ENCODE data around the gene TBCEL. TPM values are rescaled to one million over a fixed set of nuclear protein-coding genes. Genes with fewer than 3 reads are reported as not detected.
"Not testable (repeated sequence)": the region's sequence is repeated elsewhere in the genome, so short reads cannot be mapped to it uniquely, and the experiment has no call there.

TBCEL gene
- total RNA-seq, 1 donor: 9.7 TPM

DNA sequence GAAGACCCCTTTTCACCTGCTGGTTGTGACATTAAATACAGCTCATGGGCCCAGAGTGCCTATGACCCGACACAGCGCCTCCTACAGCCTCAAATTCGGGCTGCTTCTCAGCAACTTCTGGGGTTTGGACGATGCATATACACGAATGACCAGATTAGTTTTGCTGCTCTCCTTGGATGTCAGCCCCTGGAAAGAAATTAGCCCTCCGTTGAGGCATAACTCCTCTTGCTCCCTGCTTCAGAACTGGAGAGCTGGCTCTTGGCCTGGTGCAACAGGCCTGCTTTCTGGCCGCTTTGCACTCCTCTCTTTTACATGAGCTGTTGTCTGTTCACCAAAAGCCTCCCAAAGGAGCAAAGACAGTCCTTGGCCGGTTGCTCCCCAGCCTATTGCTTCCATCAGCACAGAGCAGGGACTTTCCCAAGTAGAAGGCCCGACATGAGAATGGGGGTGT, 80.4 kb downstream of the TBCEL start:
- DNase-seq (ENCODE audit: low read depth in 2 of 3, low spot score in 2 of 3): no peak

DNA sequence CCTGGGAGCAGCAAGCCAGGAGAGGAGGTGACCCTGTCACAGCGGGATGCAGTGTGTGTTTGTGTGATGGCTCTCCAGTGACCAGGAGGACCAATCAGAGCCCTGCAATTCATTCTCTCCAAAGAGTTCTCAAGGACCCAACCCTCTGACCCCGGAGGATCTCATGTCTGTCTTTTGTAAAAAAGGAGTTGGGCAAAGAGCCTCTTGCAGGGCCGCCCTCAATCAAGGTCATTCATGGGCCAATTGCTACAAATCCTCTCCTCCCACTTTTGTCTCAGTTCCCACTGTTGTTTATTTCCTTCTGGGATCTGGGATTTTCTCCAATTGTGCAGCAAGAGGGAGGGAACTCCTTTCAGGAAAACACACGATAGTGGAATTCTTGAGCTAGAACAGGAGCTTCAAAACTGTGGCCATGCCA, 81.2 kb downstream of the TBCEL start:
- no peak for DNase-seq (ENCODE audit: low read depth in 2 of 3, low spot score in 2 of 3)

DNA sequence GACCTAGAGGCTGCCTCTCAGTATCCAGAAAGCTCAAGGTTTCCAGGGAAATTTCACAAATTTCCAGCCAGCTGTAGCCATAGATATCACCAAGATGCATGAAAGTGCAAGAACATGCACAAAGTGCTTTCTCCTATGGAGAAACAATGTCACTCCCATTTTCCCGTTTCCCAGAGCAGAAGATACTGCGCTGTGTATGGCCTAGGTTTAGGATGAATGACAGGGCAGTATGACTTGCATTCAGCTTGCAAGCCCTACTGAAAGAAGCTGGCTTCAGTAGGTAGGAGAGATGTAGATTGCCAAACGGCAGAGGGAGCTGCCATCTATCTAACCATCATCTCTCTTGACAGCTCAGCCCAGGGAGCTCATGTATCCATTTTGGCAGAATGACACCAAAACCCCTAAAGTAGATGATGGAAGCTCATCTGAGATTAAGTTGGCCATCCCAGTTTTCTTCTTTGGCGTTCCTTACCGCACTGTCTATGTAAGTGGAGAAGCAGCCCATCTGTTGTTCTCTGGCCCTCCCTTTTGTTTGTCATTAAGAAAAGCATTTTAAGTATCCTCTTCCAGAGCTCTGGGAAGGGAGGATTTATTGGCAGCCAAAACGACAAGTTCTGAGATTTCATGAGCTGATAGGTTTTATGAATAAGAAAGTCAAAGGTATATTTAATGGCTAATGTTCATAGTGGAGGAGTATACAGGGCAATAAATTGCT, 81.7 kb downstream of the TBCEL start:
- no peak for DNase-seq (ENCODE audit: low read depth in 2 of 3, low spot score in 2 of 3)

DNA sequence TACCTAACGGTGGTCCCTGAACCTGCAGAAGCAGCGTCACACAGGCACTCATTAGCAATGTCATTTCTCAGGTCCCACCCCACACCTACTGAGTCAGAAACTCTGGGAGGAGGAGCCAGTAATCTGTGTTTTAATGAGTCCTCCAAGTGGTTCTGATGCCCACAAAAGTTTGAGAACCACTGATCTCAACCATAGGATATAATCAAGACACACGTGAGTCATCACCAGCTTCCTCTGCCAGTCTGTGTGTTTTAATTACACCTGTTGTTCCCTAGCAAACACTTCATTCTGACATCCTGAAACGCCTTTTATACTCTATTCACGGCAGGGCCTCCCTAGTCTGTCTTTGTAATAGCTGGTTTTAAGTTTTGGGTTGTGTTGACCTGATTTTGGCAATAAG, 82.9 kb downstream of the TBCEL start:
- DNase-seq (ENCODE audit: low read depth in 2 of 3, low spot score in 2 of 3): peak in 1 of 3 donors; percentile 6

DNA sequence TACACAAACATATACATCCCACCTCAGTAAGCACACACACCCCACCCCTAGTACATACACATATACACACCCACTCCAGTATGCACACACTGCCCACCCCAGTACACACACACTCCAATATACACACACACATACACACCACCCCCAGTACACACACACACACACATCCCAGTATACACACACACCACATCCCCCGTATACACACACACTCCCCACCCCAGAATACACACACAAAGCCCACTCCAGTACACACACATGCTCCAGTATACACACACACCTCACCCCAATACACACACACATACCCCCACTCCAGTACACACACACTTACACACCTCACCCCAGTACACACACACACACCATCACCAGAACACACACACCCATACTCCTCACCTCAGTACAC, 84.5 kb downstream of the TBCEL start:
- no peak for DNase-seq (ENCODE audit: low read depth in 2 of 3, low spot score in 2 of 3)

DNA sequence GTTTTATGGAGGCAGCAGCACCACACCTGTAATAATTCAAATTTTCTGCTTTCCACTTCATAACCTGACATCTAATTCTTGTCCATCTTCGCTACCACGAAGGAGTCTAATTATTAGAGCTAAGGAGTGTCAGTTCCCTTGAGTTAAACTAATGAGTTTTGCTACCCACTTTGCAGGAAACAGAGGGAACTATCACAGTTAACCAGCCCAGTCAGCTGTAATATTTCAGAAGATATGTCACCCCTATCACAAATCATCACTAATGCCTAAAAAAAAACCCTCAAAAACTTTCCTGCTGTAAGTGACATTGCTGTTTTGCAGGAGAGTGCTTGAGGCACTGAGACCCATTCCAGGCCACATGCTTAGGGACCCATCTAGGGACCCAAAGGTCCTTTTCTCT, 85.6 kb downstream of the TBCEL start:
- DNase-seq (ENCODE audit: low read depth in 2 of 3, low spot score in 2 of 3): peak in 2 of 3 donors; percentile 9 to 55

DNA sequence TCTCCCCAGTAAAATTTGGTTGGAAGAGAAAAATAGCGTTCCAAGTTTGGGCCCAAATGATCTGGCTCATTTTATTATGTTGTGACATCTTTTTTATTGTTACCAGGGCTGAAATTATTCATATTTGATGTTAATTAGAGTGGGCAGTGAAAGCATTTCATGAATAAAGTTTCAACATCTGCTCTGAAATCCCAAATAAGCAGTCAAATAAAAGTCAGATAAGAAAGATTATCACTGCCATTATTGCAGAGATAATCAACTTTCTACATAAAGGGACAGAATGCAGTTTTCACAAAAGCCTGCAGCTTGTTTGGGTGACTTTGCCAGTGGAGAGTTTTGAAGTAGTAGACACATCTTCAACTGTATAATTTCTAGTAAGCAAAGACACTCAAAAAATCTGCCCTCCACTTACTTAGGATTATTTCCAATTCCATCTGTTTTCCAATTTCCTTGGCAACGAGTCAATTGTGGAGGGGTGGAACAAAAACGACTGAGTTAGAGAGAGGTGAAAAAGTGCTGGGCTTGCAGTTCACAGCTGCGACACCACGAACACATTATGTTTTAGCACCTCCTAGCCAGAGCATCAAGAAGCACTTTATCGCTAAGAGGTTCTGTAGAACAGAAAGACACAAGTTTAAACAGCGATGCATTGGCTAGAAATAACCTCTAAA, 86.1 kb downstream of the TBCEL start:
- no peak for DNase-seq (ENCODE audit: low read depth in 2 of 3, low spot score in 2 of 3)

DNA sequence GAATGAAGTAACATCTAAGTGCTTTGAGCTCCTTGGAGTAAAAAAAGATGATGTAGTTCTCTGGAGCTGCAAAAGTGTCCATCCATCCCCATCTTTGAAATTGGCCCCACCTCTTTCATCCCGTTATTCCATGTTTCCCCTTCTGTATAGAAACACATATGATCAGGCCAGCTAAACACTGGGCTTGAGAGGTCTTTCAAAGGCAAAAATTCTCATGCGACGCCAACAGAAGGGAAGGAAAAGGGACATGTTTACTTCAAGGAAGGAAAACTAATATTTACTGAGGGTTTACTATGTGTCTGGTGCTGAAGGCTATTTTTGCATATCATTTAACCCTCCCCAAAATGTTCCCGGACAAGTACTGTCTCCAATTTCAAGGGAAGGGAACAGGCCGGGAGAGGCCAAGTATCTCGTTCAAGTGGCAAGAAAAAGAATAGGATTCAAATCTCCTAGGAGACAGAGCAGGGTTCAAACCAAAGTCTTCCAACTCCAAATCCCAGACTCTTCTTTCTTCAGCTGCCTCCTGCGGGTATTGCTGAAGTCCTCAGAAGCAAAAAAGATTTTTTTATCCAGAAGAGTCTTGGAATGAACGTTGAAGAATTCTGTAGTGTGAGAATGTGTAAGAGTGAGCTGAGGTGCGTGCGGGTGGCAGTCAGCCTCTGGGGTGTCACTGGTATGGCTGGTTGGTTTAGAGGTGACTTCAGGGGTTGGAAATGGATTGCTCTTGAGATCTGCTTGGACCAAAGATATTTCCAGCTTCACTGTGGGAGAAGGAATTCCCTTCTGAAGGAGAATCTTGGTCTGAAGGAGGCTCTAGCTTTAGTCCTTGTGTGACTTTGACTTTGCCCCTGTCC, 87.2 kb downstream of the TBCEL start:
- no peak for DNase-seq (ENCODE audit: low read depth in 2 of 3, low spot score in 2 of 3)

DNA sequence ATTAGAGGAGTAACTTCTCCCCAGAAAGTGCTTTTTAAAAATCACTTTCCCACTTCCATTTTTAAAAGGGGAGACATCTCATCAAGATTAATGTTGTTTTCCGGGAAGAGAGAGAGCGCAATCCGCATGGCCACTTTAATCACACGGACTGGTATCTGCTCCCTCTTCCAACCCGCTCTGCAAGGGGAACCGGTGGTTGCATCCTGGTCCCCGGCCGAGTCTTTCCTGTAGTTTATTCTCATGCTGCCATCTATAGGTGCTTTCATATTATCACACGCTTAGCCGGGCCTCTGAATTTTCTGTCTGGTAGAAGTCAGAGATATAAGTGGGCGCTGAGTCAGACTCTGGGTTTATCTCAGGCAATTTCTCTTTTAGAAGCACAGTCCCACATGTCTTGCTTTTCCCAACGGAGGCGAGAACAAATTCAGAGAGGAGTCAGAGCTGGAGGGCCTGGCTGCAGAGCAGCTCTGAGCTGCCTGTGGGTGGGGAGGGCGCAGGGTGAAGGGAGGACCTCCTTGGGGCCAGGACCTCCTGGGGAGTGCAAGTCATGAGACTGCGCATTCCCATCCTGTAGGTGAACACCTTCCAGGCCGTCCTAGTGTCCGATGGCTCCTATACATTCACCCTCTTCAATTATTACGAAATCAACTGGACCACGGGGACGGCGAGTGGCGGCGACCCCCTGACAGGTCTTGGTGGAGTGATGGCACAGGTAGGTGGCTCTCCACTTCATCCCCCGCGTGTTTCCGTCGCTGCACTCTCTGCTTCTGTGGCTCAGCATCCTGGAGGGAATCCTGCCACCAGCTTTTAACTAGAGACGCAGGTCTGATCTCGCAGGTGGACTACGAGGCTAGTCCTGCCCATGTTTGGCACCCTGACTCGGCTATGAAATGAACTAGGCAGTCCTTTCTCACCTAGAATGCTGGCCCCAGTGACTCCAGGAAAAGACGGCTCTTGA, 88.9 kb downstream of the TBCEL start:
- peak in 2 of 3 donors; percentile 58 to 70 for DNase-seq (ENCODE audit: low read depth in 2 of 3, low spot score in 2 of 3)

DNA sequence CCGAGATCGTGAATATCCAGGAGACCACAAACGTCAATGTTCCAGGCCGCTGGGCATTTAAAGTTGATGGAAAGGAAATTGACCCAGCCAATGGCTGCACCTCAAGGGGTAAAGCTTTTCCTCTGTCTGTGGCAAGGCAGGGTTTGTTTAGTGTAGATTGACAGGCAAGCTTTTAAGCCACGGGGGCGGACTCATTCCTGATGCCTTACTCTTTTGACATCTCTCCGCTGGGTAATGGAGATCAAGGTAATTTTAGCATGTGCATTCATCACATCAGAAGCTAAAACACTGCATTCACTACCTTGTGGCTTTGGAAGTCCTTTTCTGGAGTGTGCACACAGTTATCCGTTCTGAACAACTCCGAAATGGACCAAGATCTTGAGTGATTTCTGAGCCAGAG, 89.7 kb downstream of the TBCEL start:
- no peak for DNase-seq (ENCODE audit: low read depth in 2 of 3, low spot score in 2 of 3)

DNA sequence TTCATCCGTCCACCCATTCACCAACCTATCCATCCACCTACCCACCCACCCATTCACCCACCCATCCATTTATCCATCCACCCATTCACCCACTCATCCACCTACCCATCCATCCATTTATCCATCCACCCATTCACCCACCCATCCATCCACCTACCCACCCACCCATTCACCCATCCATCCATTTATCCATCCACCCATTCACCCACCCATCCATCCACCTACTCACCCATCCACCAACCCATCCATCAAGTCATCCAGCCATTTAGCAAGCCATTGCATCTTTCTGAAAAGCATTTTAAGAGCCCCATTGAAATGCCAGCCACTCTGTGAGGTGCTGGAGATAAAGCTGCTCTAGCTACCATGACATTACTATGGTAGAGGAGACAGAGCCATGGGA, 91.1 kb downstream of the TBCEL start:
- not testable (repeated sequence) for DNase-seq (ENCODE audit: low read depth in 2 of 3, low spot score in 2 of 3)

DNA sequence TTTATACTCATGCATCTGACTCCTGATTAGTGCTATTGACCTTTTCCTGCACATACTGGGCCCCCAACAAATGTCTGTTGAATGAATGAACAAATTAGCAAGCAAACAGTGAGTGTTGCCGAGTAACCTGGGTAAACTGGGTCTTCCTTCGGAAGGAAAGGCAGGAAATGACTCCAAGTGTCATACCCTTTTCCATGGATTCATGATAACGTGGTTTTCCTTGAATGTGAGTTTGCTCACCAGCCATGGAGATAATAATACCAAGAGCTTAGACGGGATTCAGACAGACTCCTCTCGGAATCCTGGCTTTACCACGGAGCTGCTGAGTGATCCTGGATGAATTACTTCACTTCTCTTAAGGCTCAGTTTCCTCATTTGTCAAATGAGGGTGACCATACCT, 93.9 kb downstream of the TBCEL start:
- no peak for DNase-seq (ENCODE audit: low read depth in 2 of 3, low spot score in 2 of 3)

DNA sequence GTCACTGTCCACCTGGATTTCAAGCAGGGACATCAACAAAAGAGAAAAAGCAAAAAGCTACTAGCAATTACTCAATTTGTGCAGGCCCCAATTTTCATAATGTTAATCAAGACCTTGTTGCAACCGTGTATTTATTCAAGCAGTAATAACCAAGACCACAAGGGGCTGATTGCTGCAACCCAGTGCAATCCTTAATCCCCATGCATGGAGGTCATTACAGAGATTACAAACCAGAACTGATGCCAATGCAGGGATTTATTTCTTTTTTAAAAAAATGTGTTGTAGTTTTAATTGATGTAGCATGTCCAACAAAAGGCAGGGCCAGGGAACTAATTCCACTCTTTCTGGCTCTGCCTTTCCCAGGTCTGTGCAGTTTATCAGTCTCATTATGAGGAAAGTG, 95.5 kb downstream of the TBCEL start:
- DNase-seq (ENCODE audit: low read depth in 2 of 3, low spot score in 2 of 3): no peak

DNA sequence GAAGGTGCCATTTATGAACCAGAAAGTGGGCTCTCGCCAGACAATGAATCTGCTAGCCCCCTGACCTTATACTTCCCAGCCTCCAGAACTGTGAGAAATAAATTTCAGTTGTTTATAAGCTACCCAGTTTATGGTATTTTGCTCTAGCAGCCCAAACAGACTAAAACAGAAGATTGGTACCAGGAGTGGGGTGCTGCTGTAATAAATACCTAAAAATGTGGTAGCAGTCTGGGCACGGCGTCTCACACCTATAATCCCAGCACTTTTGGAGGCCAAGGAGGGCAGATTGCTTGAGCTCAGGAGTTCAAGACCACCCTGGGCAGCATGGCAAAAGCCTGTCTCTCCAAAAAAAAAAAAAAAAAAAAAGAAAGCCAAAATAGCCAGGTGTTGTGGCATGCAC, 98.4 kb downstream of the TBCEL start:
- DNase-seq (ENCODE audit: low read depth in 2 of 3, low spot score in 2 of 3): no peak

DNA sequence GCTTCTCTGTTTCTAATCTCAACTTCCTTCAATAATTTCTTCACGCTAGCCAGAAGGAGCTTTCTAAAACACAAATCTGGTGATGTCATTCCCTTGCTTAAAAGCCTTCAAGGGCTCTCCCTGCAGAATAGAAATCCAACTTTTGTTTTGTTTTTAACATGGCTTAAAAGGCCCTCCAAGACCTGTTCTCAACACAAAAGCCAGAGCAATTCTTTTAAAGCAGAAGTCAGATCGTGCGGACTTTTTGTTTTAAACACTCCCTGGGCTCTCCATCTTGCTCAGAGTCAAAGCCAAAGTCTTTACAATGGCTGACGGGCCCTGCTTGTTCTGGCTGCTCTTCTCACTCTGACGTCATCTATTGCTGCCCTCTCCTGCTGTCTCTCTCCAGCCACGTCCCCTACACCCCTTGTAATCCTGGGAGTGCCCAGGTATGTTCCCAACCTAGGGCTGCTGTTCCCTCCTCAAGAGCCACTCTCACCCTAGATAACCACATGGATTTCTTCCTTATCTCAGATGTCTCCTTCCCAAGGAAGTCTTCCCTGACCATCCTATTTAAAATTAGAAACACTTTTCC, 99.7 kb downstream of the TBCEL start:
- DNase-seq (ENCODE audit: low read depth in 2 of 3, low spot score in 2 of 3): no peak

DNA sequence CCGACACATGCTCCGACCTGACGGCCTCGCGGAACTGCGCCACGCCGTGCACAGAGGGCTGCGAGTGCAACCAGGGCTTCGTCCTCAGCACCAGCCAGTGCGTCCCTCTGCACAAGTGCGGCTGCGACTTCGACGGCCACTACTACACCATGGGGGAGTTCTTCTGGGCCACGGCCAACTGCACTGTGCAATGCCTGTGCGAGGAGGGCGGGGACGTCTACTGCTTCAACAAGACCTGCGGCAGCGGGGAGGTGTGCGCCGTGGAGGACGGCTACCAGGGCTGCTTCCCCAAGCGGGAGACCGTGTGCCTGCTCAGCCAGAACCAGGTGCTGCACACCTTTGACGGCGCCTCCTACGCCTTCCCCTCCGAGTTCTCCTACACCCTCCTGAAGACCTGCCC, 103.9 kb downstream of the TBCEL start:
- DNase-seq (ENCODE audit: low read depth in 2 of 3, low spot score in 2 of 3): no peak

DNA sequence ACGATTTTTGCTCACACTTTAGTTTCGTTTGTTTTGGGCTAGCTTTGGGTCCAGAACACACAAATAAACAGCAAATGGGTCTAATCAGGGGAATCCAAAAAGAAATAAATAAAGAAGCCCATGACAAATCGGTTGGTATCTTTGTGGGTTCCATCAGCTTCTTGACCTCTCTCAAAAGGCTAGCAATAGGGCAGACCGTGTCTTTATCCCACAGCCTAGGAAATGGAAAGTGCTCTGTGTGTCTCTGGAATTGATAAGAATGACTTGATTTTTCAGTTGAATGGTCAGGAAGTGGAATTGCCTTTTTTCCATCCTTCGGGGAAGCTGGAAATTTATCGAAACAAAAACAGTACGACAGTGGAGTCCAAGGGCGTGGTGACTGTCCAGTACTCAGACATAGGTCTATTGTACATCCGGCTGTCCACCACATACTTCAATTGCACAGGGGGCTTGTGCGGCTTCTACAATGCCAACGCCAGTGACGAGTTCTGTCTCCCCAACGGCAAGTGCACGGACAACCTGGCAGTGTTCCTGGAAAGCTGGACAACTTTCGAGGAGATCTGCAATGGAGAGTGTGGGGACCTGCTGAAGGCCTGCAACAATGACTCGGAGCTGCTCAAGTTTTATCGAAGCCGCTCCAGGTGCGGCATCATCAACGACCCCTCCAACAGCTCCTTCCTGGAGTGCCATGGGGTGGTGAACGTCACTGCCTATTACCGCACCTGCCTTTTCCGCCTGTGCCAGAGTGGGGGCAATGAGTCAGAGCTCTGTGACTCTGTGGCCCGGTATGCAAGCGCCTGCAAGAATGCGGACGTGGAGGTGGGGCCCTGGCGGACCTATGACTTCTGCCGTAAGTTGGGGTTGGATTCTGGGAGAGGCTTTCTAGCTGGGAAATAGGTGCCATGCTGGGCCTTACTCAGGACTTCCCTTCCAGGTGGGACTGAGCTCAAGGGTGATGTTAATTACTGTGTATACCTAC, 105.7 kb downstream of the TBCEL start:
- DNase-seq (ENCODE audit: low read depth in 2 of 3, low spot score in 2 of 3): no peak

DNA sequence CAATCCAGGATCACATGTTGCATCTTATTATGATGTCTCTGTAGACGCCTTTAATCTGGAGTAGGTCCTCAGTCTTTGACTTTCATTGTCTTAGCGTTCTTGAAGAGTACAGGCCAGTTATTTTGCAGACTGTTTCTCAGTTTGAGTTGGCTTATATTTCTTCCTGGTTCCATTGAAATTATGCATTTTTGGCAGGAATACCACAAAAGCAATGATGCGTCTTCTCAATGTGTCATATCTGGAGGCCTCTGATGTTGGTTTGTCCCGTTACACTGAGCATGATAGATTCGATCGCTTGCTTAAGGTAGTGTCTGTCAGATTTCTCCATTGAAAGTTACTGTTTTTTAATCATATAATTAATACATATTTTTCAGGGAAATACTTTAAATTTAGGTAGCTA, 107.8 kb downstream of the TBCEL start:
- DNase-seq (ENCODE audit: low read depth in 2 of 3, low spot score in 2 of 3): no peak
